ENCODE measurements around the gene SKIDA1.

DNA sequence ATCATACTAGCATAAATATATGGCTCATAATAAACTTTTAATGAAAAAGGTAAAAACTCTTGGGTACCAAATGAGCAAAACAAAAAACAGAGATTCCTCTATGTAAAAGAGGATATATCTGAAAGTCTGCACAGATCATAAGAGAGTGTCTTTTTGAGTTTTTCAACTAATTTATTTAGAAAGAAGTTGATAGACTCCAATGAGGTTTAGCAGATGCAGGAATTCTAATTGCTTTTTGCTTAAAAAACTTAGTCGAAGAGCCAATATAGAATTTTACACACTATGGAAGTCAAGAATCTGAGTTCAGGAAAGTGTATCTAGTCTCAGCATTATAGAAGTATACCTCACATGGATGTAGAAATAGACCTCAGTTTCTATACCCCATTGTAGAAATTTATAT lies 5.2 kb upstream of the SKIDA1 start:
- no peak for TF ChIP-seq FOXM1 (IDR thresholded peaks at IDR 0.05; ENCODE audit: borderline replicate concordance)
- TF ChIP-seq CTBP1 (IDR thresholded peaks at IDR 0.05; ENCODE audit: borderline replicate concordance) = no peak
- TF ChIP-seq FOXK2 (IDR thresholded peaks at IDR 0.05) = no peak
- no peak for TF ChIP-seq TARDBP (IDR thresholded peaks at IDR 0.05)
- no peak for TF ChIP-seq FOXA1 (IDR thresholded peaks at IDR 0.05)
- TF ChIP-seq ELF4 (IDR thresholded peaks at IDR 0.05) = no peak
- TF ChIP-seq BHLHE40 (IDR thresholded peaks at IDR 0.05; ENCODE audit: borderline replicate concordance) = no peak

Data from HEK293T (cell line).